H1 (cell line): ENCODE results near the gene LMX1A. TPM values are rescaled to one million over a fixed set of nuclear protein-coding genes. Genes with fewer than 3 reads are reported as not detected.

Experiments used
- CTCF ChIA-PET: fragments of 300-600 bp; sonication (Branson Sonifier 250); formaldehyde crosslinking; loops from one replicate; lab custom pipeline; 2021; ENCODE audit not compliant: partially characterized antibody; lab: Charles Lee
- POLR2A ChIA-PET: fragments of 300-600 bp; sonication (Branson Sonifier 250); formaldehyde crosslinking; loops from one replicate; lab custom pipeline; 2021; ENCODE audit warnings: inconsistent platforms; ENCODE audit not compliant: partially characterized antibody; lab: Charles Lee
- DNase-seq, 2 experiments: peaks; one replicate each; pipeline versions ENCODE4 v3.0.0 to v3.0.0-alpha.2; 2010 to 2022; ENCODE audit warnings: low spot score in 2 of 2, low read depth in 1 of 2, mixed read lengths in 1 of 2
- FAIRE-seq: peaks from 2 replicates; lab custom pipeline; 2011; peaks lifted over from hg19 to GRCh38; lab: Jason Lieb, UNC
- H2AFZ ChIP-seq: 2 replicates; pipeline ENCODE4 v1.8.1; 2012; ENCODE audit warnings: low read length, inconsistent platforms
- H2AK5ac ChIP-seq: 2 replicates; pipeline ENCODE4 v1.6.1; 2013; ENCODE audit warnings: low read depth, low read length
- H2BK120ac ChIP-seq: replicated peaks from 2 replicates; pipeline ENCODE3; 2013; ENCODE audit warnings: low read depth, low read length, inconsistent platforms
- H2BK12ac ChIP-seq: 2 replicates; pipeline ENCODE4 v1.6.1; 2013; ENCODE audit warnings: low read depth, low read length
- H2BK15ac ChIP-seq: 2 replicates; pipeline ENCODE4 v1.6.1; 2013; ENCODE audit warnings: low read length
- H2BK20ac ChIP-seq: 2 replicates; pipeline ENCODE4 v1.6.1; 2013; ENCODE audit warnings: low read length
- H2BK5ac ChIP-seq: 2 replicates; pipeline ENCODE4 v1.6.1; 2013; ENCODE audit warnings: low read depth, low read length
- H3K14ac ChIP-seq: 2 replicates; pipeline ENCODE4 v1.6.1; 2013; ENCODE audit warnings: inconsistent platforms; ENCODE audit not compliant: insufficient read length
- H3K18ac ChIP-seq: 2 replicates; pipeline ENCODE4 v1.6.1; 2013; ENCODE audit warnings: low read length; ENCODE audit errors: extremely low read depth
- H3K23ac ChIP-seq: 2 replicates; pipeline ENCODE4 v1.6.1; 2013; ENCODE audit warnings: inconsistent platforms; ENCODE audit not compliant: insufficient read length
- H3K23me2 ChIP-seq: 2 replicates; pipeline ENCODE4 v1.6.1; 2013; ENCODE audit warnings: low read depth, low read length
- H3K27ac ChIP-seq: 2 replicates; pipeline ENCODE4 v1.6.1; 2011; ENCODE audit warnings: low read depth, low read length, inconsistent platforms
- H3K27me3 ChIP-seq, 4 experiments: replicated peaks in 1 of 4; 1 replicate in 1 of 4; 2 replicates in 3 of 4; pipeline versions ENCODE4 v1.6.1 to v1.8.1; 2011 to 2013; ENCODE audit warnings: low read length in 3 of 4, mild to moderate bottlenecking in 3 of 4, inconsistent platforms in 2 of 4, mixed read lengths in 2 of 4, moderate library complexity in 1 of 4; ENCODE audit not compliant: control insufficient read depth in 3 of 4, insufficient read depth in 3 of 4; ENCODE audit errors: extremely low read depth in 1 of 4
- H3K36me3 ChIP-seq, 4 experiments: 2 replicates each; pipeline versions ENCODE4 v1.6.1 to v1.8.1; 2011 to 2013; ENCODE audit warnings: mild to moderate bottlenecking in 4 of 4, low read length in 3 of 4, moderate library complexity in 2 of 4, control low read depth in 1 of 4, inconsistent platforms in 1 of 4; ENCODE audit not compliant: insufficient read depth in 4 of 4, control insufficient read depth in 2 of 4
- H3K4ac ChIP-seq: replicated peaks from 2 replicates; pipeline ENCODE3; 2013; ENCODE audit warnings: low read length, low read depth, mixed read lengths, inconsistent platforms; ENCODE audit not compliant: insufficient read length
- H3K4me1 ChIP-seq, 4 experiments: replicated peaks in 1 of 4; 1 replicate in 1 of 4; 2 replicates in 3 of 4; pipeline versions ENCODE4 v1.6.1 to v1.8.1; 2011 to 2013; ENCODE audit warnings: low read length in 3 of 4, inconsistent platforms in 2 of 4, mixed read lengths in 1 of 4; ENCODE audit not compliant: insufficient read depth in 4 of 4, control insufficient read depth in 3 of 4
- H3K4me2 ChIP-seq, 2 experiments: 2 replicates each; pipeline versions ENCODE4 v1.6.1 to v1.8.1; 2011 to 2013; ENCODE audit warnings: low read depth in 2 of 2, low read length in 2 of 2, control low read depth in 1 of 2, inconsistent platforms in 1 of 2, mild to moderate bottlenecking in 1 of 2; ENCODE audit not compliant: insufficient read depth in 1 of 2
- H3K4me3 ChIP-seq, 4 experiments: fragments of 200-600, 300-600 bp in 1 of 4; sonication (generic), shearing (Covaris generic), sonication (Bioruptor Twin) in 1 of 4; 2 replicates each; pipeline versions ENCODE4 v1.5.1 to v1.8.1; 2011 to 2016; ENCODE audit warnings: low read length in 4 of 4, low read depth in 3 of 4, control low read depth in 2 of 4, inconsistent platforms in 2 of 4, mild to moderate bottlenecking in 2 of 4, mixed read lengths in 1 of 4, moderate library complexity in 1 of 4; ENCODE audit not compliant: insufficient read depth in 2 of 4; ENCODE audit errors: extremely low read depth in 1 of 4
- H3K56ac ChIP-seq: replicated peaks from 2 replicates; pipeline ENCODE3; 2013; ENCODE audit warnings: low read depth, mild to moderate bottlenecking, mixed read lengths, low read length, inconsistent platforms; ENCODE audit not compliant: insufficient read length
- H3K79me1 ChIP-seq: 2 replicates; pipeline ENCODE4 v1.6.1; 2013; ENCODE audit warnings: low read depth, low read length, control low read depth
- H3K79me2 ChIP-seq, 2 experiments: 2 replicates each; pipeline versions ENCODE4 v1.6.1 to v1.8.1; 2012 to 2013; ENCODE audit warnings: low read length in 2 of 2, mild to moderate bottlenecking in 2 of 2, inconsistent platforms in 1 of 2; ENCODE audit not compliant: insufficient read depth in 2 of 2, control insufficient read depth in 1 of 2
- H3K9ac ChIP-seq, 4 experiments: replicated peaks in 1 of 4; 1 replicate in 1 of 4; 2 replicates in 3 of 4; pipeline versions ENCODE4 v1.6.1 to v1.8.1; 2011 to 2013; ENCODE audit warnings: low read depth in 3 of 4, low read length in 3 of 4, control low read depth in 2 of 4, mild to moderate bottlenecking in 2 of 4, moderate library complexity in 2 of 4, inconsistent platforms in 1 of 4; ENCODE audit errors: extremely low read depth in 1 of 4
- H3K9me3 ChIP-seq, 2 experiments: 2 replicates each; pipeline versions ENCODE4 v1.6.1 to v1.8.1; 2012 to 2013; ENCODE audit warnings: mild to moderate bottlenecking in 2 of 2, moderate library complexity in 2 of 2, control low read depth in 1 of 2, inconsistent platforms in 1 of 2, low read depth in 1 of 2, low read length in 1 of 2, mixed read lengths in 1 of 2; ENCODE audit not compliant: insufficient read depth in 2 of 2
- H4K20me1 ChIP-seq, 2 experiments: replicated peaks in 1 of 2; 2 replicates each; pipeline versions ENCODE3 to v1.8.1; 2011 to 2013; ENCODE audit warnings: inconsistent platforms in 2 of 2, low read length in 2 of 2, mild to moderate bottlenecking in 1 of 2; ENCODE audit not compliant: insufficient read depth in 2 of 2, control insufficient read depth in 1 of 2
- H4K5ac ChIP-seq: 2 replicates; pipeline ENCODE4 v1.6.1; 2013; ENCODE audit warnings: low read length, low read depth, mixed read lengths, inconsistent platforms; ENCODE audit not compliant: insufficient read length
- H4K8ac ChIP-seq: 2 replicates; pipeline ENCODE4 v1.8.0; 2013; ENCODE audit warnings: mild to moderate bottlenecking, moderate library complexity, low read length, inconsistent platforms; ENCODE audit not compliant: insufficient read depth; ENCODE audit errors: extremely low read depth
- H4K91ac ChIP-seq: replicated peaks from 2 replicates; pipeline ENCODE3; 2013; ENCODE audit warnings: low read length, mixed read lengths, inconsistent platforms; ENCODE audit not compliant: insufficient read length
- BACH1 ChIP-seq: IDR thresholded peaks from 2 replicates; pipeline ENCODE4 v1.6.1; 2012; ENCODE audit warnings: low read length, improper control_type of control experiment
- KDM4A ChIP-seq: IDR thresholded peaks from one replicate; pipeline ENCODE4 v1.7.1; 2012; ENCODE audit warnings: low read depth, mild to moderate bottlenecking, moderate library complexity, low read length, inconsistent platforms; ENCODE audit not compliant: severe bottlenecking
- POLR2A ChIP-seq, 2 experiments: IDR thresholded peaks; 1 replicate in 1 of 2; 2 replicates in 1 of 2; pipeline ENCODE4 v1.6.1; 2011; ENCODE audit warnings: low read depth in 2 of 2, low read length in 2 of 2, mild to moderate bottlenecking in 2 of 2; ENCODE audit errors: control extremely low read depth in 1 of 2
- POLR2AphosphoS5 ChIP-seq: IDR thresholded peaks from 2 replicates; pipeline ENCODE4 v1.6.1; 2011; ENCODE audit warnings: low read depth, low read length
- POU5F1 ChIP-seq: IDR thresholded peaks from 2 replicates; pipeline ENCODE4 v1.6.1; 2011; ENCODE audit warnings: low read depth, mild to moderate bottlenecking, low read length, moderate library complexity
- RAD21 ChIP-seq, 2 experiments: IDR thresholded peaks in 1 of 2; conservative IDR thresholded peaks in 1 of 2; 2 replicates each; pipeline ENCODE4 v1.6.1; 2011; ENCODE audit warnings: low read depth in 2 of 2, low read length in 2 of 2, improper control_type of control experiment in 1 of 2, inconsistent platforms in 1 of 2, mild to moderate bottlenecking in 1 of 2, moderate library complexity in 1 of 2
- RFX5 ChIP-seq: IDR thresholded peaks from 2 replicates; pipeline ENCODE4 v1.6.1; 2011; ENCODE audit warnings: low read depth, low read length, improper control_type of control experiment, borderline replicate concordance
- RNF2 ChIP-seq: fragments of 200-900, 300-1000 bp; sonication (generic); IDR thresholded peaks from 2 replicates; pipeline ENCODE4 v1.7.1; 2016; ENCODE audit warnings: borderline replicate concordance, low read depth, mild to moderate bottlenecking, antibody characterized with exemption, low read length; ENCODE audit not compliant: poor library complexity, severe bottlenecking; ENCODE audit errors: missing control alignments
- SAP30 ChIP-seq: fragments of 300-600 bp; sonication (generic); IDR thresholded peaks from 2 replicates; pipeline ENCODE4 v1.7.1; 2012; ENCODE audit warnings: low read length, moderate library complexity, mild to moderate bottlenecking, inconsistent platforms; ENCODE audit not compliant: insufficient read depth, insufficient replicate concordance
- SP1 ChIP-seq: IDR thresholded peaks from 2 replicates; pipeline ENCODE4 v1.6.1; 2011; ENCODE audit warnings: low read depth, low read length
- SP2 ChIP-seq: IDR thresholded peaks from 2 replicates; pipeline ENCODE4 v1.6.1; 2012; ENCODE audit warnings: mild to moderate bottlenecking, low read length, inconsistent platforms
- SRF ChIP-seq: IDR thresholded peaks from 2 replicates; pipeline ENCODE4 v1.6.1; 2011; ENCODE audit warnings: mild to moderate bottlenecking, low read depth, low read length, moderate library complexity
- TAF1 ChIP-seq: IDR thresholded peaks from 2 replicates; pipeline ENCODE4 v1.6.1; 2011; ENCODE audit warnings: mild to moderate bottlenecking, low read depth, low read length
- USF2 ChIP-seq: IDR thresholded peaks from 2 replicates; pipeline ENCODE4 v1.6.1; 2011; ENCODE audit warnings: low read length, improper control_type of control experiment
- WGBS, 2 experiments: shearing (Covaris generic) in 1 of 2; methylation state at CpG; one replicate each; pipeline versions ENCODE4 v1.1.6 to v1.1.7; 2013 to 2015; ENCODE audit warnings: low lambda C conversion rate in 2 of 2, mixed read lengths in 2 of 2, inconsistent platforms in 1 of 2, low coverage in 1 of 2, missing lambda C conversion rate in 1 of 2; ENCODE audit not compliant: insufficient replicate concordance in 2 of 2, insufficient coverage in 1 of 2, insufficient read length in 1 of 2; ENCODE audit errors: extremely low coverage in 1 of 2, missing lambda C conversion rate in 1 of 2; 5-methylcytosine and 5-hydroxymethylcytosine counted together
- polyA plus RNA-seq, 7 experiments: library from polyadenylated mRNA; depleted of rRNA in 3 of 7; stranded (reverse) in 5 of 7; unstranded in 2 of 7; fragments of >200 nt in 5 of 7; fragments of 200-250 nt in 2 of 7; gene quantifications; 1 replicate in 5 of 7; 2 replicates in 1 of 7; 4 replicates in 1 of 7; pipeline versions ENCODE4 v1.2.1 to v1.2.3, GENCODE V29; 2011 to 2013; ENCODE audit warnings: missing spikeins in 2 of 7, mixed read lengths in 2 of 7
- total RNA-seq: library from RNA; stranded (reverse); fragmentation: NEBNext Ultra II Directional; extraction: Animal tissue kit (Norgen Biotek cat#: 25700); gene quantifications from 2 replicates; pipeline ENCODE4 v1.2.1, GENCODE V29; 2021

Gene LMX1A
- total and polyA plus RNA-seq, 2 of the 8 experiments (the other 6 are each of a cell fraction or from before 2014, with no cell fraction given) = not detected

GRCh38 chr1:165339164-165339563 lies 17.4 kb downstream of the LMX1A start:
- 87% methylated on average over 5 of the region's 5 CpGs; no CpG with 5 or more reads in 1 of the 2 experiments for WGBS, 2 experiments
- Histone ChIP-seq H4K20me1 (no peaks in the 10 kb centered on the region), H2BK15ac (no peak overlapping the region), H3K14ac (no peak overlapping the region), H2BK120ac (no peak overlapping the region), H4K5ac (no peak overlapping the region), H3K23me2 (no peaks in the 10 kb centered on the region), H2BK5ac (no peak overlapping the region), H2BK20ac (no peak overlapping the region), H3K9ac (no peak overlapping the region), H3K4me1 (no peaks in the 10 kb centered on the region), H2AFZ (no peak overlapping the region), H3K56ac (no peak overlapping the region), H3K79me2 (no peaks in the 10 kb centered on the region), H3K27me3 (peaks cover 0 to 1% (median under 1%) of the 10 kb centered on the region in 4 experiments; a peak in 2 of 7 replicates), H3K18ac (no peak overlapping the region), H3K79me1 (no peaks in the 10 kb centered on the region), H3K27ac (no peak overlapping the region), H2AK5ac (no peak overlapping the region), H2BK12ac (no peak overlapping the region), H4K8ac (no peak overlapping the region), H3K36me3 (no peaks in the 10 kb centered on the region), H3K4me3 (no peak overlapping the region), H3K4me2 (no peak overlapping the region), H3K4ac (no peak overlapping the region), H4K91ac (no peak overlapping the region), H3K23ac (no peak overlapping the region), H3K9me3 (no peaks in the 10 kb centered on the region)
- FAIRE-seq = no peak
- ChIA-PET POLR2A (no interaction called here), CTCF (interaction anchor here (0.6 to 1.8 kb wide), 4 partner anchors 12 to 116 kb away, joined by 3 to 7 read pairs (median 4); no protein-coding TSS in a partner anchor)
- no peak for DNase-seq
- TF ChIP-seq RNF2 (no peak), SAP30 (no peak), USF2 (no peak), POU5F1 (no peak), RAD21 (IDR thresholded peaks at IDR 0.05 in 1 of 2, conservative IDR thresholded peaks at IDR 0.05 in 1 of 2; ENCODE audit: low read depth in 2 of 2, low read length in 2 of 2) (no peak), RFX5 (no peak), SRF (no peak), SP1 (no peak), POLR2AphosphoS5 (no peak), POLR2A (IDR thresholded peaks at IDR 0.05; ENCODE audit: control extremely low read depth in 1 of 2, low read depth in 2 of 2, low read length in 2 of 2) (no peak), BACH1 (no peak), TAF1 (no peak), SP2 (no peak), KDM4A (no peak)
